ENCODE measurements around the gene TET3. TPM values are rescaled to one million over a fixed set of nuclear protein-coding genes. Genes with fewer than 3 reads are reported as not detected.

The TET3 gene
- total RNA-seq, 1 donor from 2014 or later, result 32.2 TPM

DNA sequence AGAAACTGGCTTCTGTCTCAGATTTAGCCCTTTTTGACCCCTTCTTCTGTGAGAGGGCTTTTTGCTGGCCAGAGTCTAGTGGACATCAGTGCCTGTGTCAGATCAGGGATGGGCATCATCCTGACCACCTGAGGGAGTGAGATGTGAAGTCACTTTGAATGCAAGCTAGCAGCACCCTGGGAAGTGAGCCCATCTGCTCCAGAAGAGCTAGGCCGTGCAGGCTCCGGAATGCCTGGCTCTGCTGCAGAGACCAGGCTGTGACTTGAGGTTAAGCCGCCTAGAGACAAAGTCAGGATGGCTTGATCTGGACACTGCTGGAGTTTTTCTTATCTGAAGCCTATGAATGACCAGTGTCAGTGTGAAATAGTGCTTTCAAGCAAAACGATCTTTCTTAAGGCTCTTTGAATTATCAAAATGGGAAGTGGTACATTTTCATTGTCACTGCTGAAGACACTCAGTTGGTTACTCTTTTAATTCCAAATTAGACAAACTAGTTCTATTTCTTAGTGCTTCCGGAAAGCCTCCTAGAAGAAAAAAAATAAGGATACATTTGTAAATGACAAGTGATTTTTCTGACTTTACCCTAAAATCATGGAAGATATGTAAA, 37.2 kb upstream of the TET3 start:
- Mint-ChIP-seq H3K36me3 (ENCODE audit: low read depth) (peaks cover 45% of the 10 kb centered on the region), H3K27me3 (ENCODE audit: low read depth) (no peaks in the 10 kb centered on the region), H3K4me3 (ENCODE audit: unreplicated experiment) (no peak overlapping the region), H3K4me1 (ENCODE audit: low read depth) (peaks cover 13% of the 10 kb centered on the region), H3K27ac (ENCODE audit: unreplicated experiment) (no peak overlapping the region), H3K9me3 (ENCODE audit: low read depth) (no peaks in the 10 kb centered on the region)
- TF ChIP-seq, protein P1, sequence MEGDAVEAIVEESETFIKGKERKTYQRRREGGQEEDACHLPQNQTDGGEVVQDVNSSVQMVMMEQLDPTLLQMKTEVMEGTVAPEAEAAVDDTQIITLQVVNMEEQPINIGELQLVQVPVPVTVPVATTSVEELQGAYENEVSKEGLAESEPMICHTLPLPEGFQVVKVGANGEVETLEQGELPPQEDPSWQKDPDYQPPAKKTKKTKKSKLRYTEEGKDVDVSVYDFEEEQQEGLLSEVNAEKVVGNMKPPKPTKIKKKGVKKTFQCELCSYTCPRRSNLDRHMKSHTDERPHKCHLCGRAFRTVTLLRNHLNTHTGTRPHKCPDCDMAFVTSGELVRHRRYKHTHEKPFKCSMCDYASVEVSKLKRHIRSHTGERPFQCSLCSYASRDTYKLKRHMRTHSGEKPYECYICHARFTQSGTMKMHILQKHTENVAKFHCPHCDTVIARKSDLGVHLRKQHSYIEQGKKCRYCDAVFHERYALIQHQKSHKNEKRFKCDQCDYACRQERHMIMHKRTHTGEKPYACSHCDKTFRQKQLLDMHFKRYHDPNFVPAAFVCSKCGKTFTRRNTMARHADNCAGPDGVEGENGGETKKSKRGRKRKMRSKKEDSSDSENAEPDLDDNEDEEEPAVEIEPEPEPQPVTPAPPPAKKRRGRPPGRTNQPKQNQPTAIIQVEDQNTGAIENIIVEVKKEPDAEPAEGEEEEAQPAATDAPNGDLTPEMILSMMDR (IDR thresholded peaks at IDR 0.05), result no peak
- DNase-seq (ENCODE audit: low spot score), result no peak

DNA sequence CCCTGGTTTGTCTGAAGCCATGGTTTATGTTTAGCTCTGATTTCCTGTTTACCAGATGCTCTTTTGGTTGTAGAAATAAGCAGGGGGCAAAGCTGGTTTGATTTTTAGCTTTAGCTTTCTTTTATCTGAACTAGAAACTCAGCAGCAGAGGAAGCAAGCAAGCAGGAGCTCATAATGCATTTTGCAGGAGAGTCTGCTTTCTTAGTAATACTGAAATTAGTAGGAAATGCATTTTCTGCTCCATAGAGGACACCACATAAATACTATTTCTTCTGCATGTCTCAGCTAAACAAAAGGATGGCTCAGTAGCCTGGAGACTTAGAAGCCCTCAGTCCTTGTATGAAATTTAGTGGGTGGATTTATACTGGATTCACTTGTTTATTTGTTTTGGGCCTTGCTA, 34.9 kb upstream of the TET3 start:
- H3K27ac Mint-ChIP-seq (ENCODE audit: unreplicated experiment), result no peak overlapping the region
- TF ChIP-seq, protein P1 (IDR thresholded peaks at IDR 0.05), result no peak
- H3K4me1 Mint-ChIP-seq (ENCODE audit: low read depth), result peaks cover 13% of the 10 kb centered on the region
- H3K4me3 Mint-ChIP-seq (ENCODE audit: unreplicated experiment), result no peak overlapping the region
- H3K36me3 Mint-ChIP-seq (ENCODE audit: low read depth), result peaks cover 50% of the 10 kb centered on the region
- no peaks in the 10 kb centered on the region for H3K27me3 Mint-ChIP-seq (ENCODE audit: low read depth)
- H3K9me3 Mint-ChIP-seq (ENCODE audit: low read depth), result no peaks in the 10 kb centered on the region
- no peak for DNase-seq (ENCODE audit: low spot score)

DNA sequence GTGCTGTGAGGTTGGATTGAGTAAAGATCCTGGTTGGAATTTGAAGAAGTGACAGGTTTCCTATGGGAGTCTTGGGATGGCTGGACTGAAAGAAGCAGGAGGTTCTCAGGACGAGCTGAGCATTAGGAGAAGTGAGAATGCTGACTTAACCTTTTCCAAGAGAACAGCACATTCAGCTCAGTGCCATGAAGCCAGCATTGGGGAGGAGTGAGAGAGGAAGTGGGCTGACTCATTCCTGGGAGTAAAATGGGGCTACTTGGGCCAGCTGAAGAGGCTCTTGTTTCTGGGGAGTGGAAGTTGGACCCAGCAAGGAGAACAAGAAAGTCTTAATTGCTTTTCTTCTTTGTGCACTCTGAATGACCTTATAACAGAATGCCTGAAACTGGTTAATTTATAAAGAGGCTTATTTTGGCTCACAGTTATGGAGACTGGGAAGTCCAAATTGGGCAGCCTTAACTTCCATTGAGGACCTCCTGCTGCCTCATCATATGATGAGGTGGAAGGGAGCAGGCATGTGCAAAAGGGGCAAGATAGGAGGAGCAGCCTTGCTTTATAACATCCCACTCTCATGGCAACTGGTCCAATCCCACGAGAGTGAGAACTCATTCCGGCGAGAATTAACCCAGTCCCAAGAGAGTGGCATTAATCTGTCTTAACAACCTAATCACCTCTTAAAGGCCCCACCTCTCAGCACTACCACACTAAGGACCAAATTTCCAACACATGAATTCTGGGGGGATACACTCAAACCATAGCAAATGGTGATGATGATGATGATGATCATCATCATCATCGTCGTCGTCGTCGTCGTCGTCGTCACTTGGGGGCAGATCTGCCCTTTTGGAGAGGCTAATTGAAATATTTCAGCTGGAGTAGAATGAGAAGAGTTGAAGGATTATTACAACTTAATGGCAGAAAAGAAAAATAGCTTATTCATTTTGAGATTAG, 31.9 kb upstream of the TET3 start:
- no peaks in the 10 kb centered on the region for H3K9me3 Mint-ChIP-seq (ENCODE audit: low read depth)
- H3K27ac Mint-ChIP-seq (ENCODE audit: unreplicated experiment), result no peak overlapping the region
- no peaks in the 10 kb centered on the region for H3K27me3 Mint-ChIP-seq (ENCODE audit: low read depth)
- TF ChIP-seq, protein P1 (IDR thresholded peaks at IDR 0.05), result no peak
- H3K4me1 Mint-ChIP-seq (ENCODE audit: low read depth), result peaks cover 5% of the 10 kb centered on the region
- H3K36me3 Mint-ChIP-seq (ENCODE audit: low read depth), result peaks cover 49% of the 10 kb centered on the region
- H3K4me3 Mint-ChIP-seq (ENCODE audit: unreplicated experiment), result no peak overlapping the region
- no peak for DNase-seq (ENCODE audit: low spot score)

DNA sequence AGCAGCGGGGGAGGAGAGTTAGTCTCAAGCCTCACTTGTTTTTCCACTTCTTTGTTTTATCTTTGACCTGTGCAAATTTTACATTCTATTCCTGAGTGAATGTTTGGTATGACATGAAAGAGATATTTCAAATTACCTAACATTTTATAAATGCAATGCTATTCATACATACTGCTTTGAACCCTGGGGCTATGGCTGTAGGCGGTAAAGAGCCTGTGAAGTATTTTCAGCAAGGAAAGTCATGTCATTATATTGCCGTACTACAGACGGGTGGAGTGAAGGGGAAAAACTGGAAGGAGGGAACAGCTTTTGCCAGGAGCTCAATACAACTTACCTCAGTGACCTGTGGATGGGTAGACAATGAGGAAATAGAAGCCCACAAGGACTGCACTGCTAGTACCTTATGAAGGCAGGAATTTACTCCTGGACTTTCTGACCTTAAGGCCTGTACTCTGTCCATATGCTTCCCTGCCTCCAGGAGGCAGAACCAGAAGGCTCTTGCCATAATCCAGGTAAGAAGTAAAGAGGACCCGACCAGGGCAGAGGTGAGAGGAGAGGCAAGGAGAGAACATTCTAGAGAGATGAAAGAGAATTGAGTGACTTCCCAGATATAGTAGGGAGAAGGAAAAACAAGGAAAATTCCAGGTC, 28.4 kb upstream of the TET3 start:
- H3K27ac Mint-ChIP-seq (ENCODE audit: unreplicated experiment), result no peak overlapping the region
- H3K36me3 Mint-ChIP-seq (ENCODE audit: low read depth), result peaks cover 51% of the 10 kb centered on the region
- no peak overlapping the region for H3K4me3 Mint-ChIP-seq (ENCODE audit: unreplicated experiment)
- H3K4me1 Mint-ChIP-seq (ENCODE audit: low read depth), result peaks cover 5% of the 10 kb centered on the region
- DNase-seq (ENCODE audit: low spot score), result no peak
- no peaks in the 10 kb centered on the region for H3K27me3 Mint-ChIP-seq (ENCODE audit: low read depth)
- no peaks in the 10 kb centered on the region for H3K9me3 Mint-ChIP-seq (ENCODE audit: low read depth)
- TF ChIP-seq, protein P1 (IDR thresholded peaks at IDR 0.05), result no peak

DNA sequence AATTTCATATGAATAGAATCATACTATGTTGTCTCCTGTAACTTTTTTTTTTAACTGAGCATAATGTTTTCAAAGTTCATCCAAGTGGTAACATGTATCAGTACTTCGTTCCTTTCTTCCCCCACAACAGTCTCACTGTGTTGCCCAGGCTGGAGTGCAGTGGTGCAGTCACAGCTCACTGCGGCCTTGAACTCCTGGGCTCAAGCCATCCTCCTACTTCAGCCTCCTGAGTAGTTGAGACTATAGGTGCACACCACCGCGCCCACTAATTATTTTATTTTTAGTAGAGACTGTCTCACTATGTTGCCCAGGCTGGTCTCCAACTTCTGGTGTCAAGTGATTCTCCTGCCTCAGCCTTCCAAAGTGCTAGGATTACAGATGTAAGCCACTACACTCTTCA, 23.4 kb upstream of the TET3 start:
- Mint-ChIP-seq H3K36me3 (ENCODE audit: low read depth) (peaks cover 33% of the 10 kb centered on the region), H3K27me3 (ENCODE audit: low read depth) (no peaks in the 10 kb centered on the region), H3K27ac (ENCODE audit: unreplicated experiment) (no peak overlapping the region), H3K4me1 (ENCODE audit: low read depth) (no peaks in the 10 kb centered on the region), H3K9me3 (ENCODE audit: low read depth) (peaks cover 11% of the 10 kb centered on the region), H3K4me3 (ENCODE audit: unreplicated experiment) (no peak overlapping the region)
- DNase-seq (ENCODE audit: low spot score), result no peak
- TF ChIP-seq, protein P1 (IDR thresholded peaks at IDR 0.05), result no peak
